Body of pancreas (tissue), 4 donors: ENCODE results near the gene FRAS1.

Experiments used
- POLR2A ChIP-seq, 3 donors: fragments of 450-650 bp; IDR thresholded peaks; one replicate each; pipeline ENCODE4 v1.6.1; 2016; ENCODE audit warnings: antibody characterized with exemption in 3 of 3, mild to moderate bottlenecking in 2 of 3
- TF ChIP-seq, protein P1 (sequence below), 7 experiments: fragments of 450-650 bp in 4 of 7; fragments of 200-600 bp in 3 of 7; sonication (generic) in 3 of 7; IDR thresholded peaks; one replicate each; pipeline ENCODE4 v1.5.1; 2016 to 2019; ENCODE audit warnings: antibody characterized with exemption in 7 of 7

- no peak for TF ChIP-seq POLR2A (IDR thresholded peaks at IDR 0.05)
- TF ChIP-seq, protein P1, sequence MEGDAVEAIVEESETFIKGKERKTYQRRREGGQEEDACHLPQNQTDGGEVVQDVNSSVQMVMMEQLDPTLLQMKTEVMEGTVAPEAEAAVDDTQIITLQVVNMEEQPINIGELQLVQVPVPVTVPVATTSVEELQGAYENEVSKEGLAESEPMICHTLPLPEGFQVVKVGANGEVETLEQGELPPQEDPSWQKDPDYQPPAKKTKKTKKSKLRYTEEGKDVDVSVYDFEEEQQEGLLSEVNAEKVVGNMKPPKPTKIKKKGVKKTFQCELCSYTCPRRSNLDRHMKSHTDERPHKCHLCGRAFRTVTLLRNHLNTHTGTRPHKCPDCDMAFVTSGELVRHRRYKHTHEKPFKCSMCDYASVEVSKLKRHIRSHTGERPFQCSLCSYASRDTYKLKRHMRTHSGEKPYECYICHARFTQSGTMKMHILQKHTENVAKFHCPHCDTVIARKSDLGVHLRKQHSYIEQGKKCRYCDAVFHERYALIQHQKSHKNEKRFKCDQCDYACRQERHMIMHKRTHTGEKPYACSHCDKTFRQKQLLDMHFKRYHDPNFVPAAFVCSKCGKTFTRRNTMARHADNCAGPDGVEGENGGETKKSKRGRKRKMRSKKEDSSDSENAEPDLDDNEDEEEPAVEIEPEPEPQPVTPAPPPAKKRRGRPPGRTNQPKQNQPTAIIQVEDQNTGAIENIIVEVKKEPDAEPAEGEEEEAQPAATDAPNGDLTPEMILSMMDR (IDR thresholded peaks at IDR 0.05) = no peak
Measured at GRCh38 chr4:78291277-78291676, 234.2 kb downstream of the FRAS1 start.
